Activated T-helper 1 cell treated with anti-CD3 and anti-CD28 coated beads, Interleukin-12 subunit alpha, Interleukin-12 subunit beta, Interleukin-2, Interleukin-4 antibody, amounts not matched to agents 30 ng/mL and 10 ng/mL and 1 ng/mL, durations not matched to agents 14 hours and 24 hours and 36 hours (primary cell): Measurements from ENCODE around the gene USP35. TPM values are rescaled to one million over a fixed set of nuclear protein-coding genes. Genes with fewer than 3 reads are reported as not detected.
A peak's percentile ranks its signal among the peaks of the same experiment; 100 is the strongest.

Experiments
- DNase-seq: peaks from one replicate; pipeline ENCODE4 v3.0.0; 2021; ENCODE audit warnings: low spot score
- H3K27ac Mint-ChIP-seq: one replicate; pipeline ENCODE4 v1.8.0; 2021; ENCODE audit warnings: mild to moderate bottlenecking, mixed read lengths
- H3K27me3 Mint-ChIP-seq: one replicate; pipeline ENCODE4 v1.8.0; 2022; ENCODE audit warnings: mild to moderate bottlenecking, moderate library complexity, mixed read lengths; ENCODE audit not compliant: insufficient read depth
- H3K36me3 Mint-ChIP-seq: one replicate; pipeline ENCODE4 v1.8.0; 2021; ENCODE audit warnings: low read depth, mixed read lengths
- H3K4me1 Mint-ChIP-seq: one replicate; pipeline ENCODE4 v1.8.0; 2021; ENCODE audit warnings: low read depth, mixed read lengths
- H3K4me3 Mint-ChIP-seq: one replicate; pipeline ENCODE4 v1.8.0; 2021; ENCODE audit warnings: mild to moderate bottlenecking, moderate library complexity, mixed read lengths
- H3K9me3 Mint-ChIP-seq: one replicate; pipeline ENCODE4 v1.8.0; 2021; ENCODE audit warnings: mixed read lengths
- intact Hi-C: fragments of 100-400 bp; cut with micrococcal nuclease; formaldehyde crosslinking; loops from one replicate; pipeline ENCODE4 v1.15.1; 2024
- total RNA-seq: library from RNA; stranded (reverse); gene quantifications from 2 replicates; pipeline ENCODE4 v1.2.3, GENCODE V29; 2022

Gene USP35
- total RNA-seq, 1 donor from 2014 or later, result 11.8 TPM

DNA sequence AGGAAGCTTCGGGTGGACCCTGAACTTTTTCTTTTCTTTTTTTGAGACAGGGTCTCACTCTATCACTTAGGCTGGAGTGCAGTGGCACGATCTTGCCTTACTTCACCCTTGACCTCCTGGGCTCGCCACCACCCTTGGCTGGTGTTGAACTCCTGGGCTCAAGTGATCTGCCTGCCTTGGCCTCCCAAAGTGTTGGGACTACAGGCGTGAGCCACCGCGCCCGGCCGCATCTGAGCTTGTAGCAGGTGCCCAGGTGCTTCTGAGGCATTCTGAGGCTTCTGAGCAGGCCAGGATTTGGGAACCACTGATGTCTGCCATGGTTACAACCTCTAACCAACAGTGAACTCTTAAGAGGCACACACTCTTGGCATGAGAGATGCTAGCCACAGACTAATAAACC is 5.1 kb downstream of the USP35 start:
- Mint-ChIP-seq H3K27ac (peak overlapping the region; percentile 68), H3K4me3 (no peak overlapping the region), H3K27me3 (no peaks in the 10 kb centered on the region), H3K36me3 (peaks cover 29% of the 10 kb centered on the region), H3K4me1 (peaks cover 55% of the 10 kb centered on the region), H3K9me3 (no peaks in the 10 kb centered on the region)
- intact Hi-C loops, result no loop called here
- no peak for DNase-seq

- Mint-ChIP-seq H3K4me1 (peaks cover 53% of the 10 kb centered on the region), H3K27me3 (no peaks in the 10 kb centered on the region), H3K27ac (no peak overlapping the region), H3K36me3 (peaks cover 30% of the 10 kb centered on the region), H3K4me3 (no peak overlapping the region), H3K9me3 (no peaks in the 10 kb centered on the region)
- DNase-seq, result no peak
- intact Hi-C loops, result no loop called here
Measured at GRCh38 chr11:78194490-78194889, 5.8 kb downstream of the USP35 start.

DNA sequence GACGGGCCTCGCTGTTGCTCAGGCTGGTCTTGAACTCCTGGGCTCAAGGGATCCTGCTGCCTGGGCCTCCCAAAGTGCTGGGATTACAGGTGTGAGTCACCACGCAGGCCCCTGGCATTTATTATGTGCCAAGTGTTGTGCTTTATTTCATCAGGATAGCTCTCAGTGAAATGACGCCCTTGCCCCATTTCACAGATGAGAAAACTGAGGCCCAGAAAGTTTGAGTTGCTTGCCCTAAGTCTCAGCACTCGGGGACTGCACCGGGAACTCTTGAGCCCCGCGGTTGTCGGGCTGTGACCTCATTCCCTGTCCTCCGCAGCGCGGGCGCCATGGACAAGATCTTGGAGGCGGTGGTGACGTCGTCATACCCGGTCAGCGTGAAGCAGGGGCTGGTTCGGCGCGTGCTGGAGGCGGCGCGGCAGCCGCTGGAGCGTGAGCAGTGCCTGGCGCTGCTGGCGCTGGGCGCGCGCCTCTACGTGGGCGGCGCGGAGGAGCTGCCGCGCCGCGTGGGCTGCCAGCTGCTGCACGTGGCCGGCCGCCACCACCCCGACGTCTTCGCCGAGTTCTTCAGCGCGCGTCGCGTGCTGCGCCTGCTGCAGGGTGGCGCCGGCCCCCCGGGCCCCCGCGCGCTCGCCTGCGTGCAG is 7.3 kb downstream of the USP35 start:
- peaks cover 40% of the 10 kb centered on the region for H3K4me1 Mint-ChIP-seq
- intact Hi-C loops, result no loop called here
- no peaks in the 10 kb centered on the region for H3K27me3 Mint-ChIP-seq
- no peak overlapping the region for H3K4me3 Mint-ChIP-seq
- no peak for DNase-seq
- H3K36me3 Mint-ChIP-seq, result peaks cover 31% of the 10 kb centered on the region
- no peaks in the 10 kb centered on the region for H3K9me3 Mint-ChIP-seq
- H3K27ac Mint-ChIP-seq, result no peak overlapping the region

- peaks cover 32% of the 10 kb centered on the region for H3K36me3 Mint-ChIP-seq
- H3K4me1 Mint-ChIP-seq, result peaks cover 43% of the 10 kb centered on the region
- no peaks in the 10 kb centered on the region for H3K9me3 Mint-ChIP-seq
- H3K4me3 Mint-ChIP-seq, result no peak overlapping the region
- H3K27ac Mint-ChIP-seq, result no peak overlapping the region
- intact Hi-C loops, result no loop called here
- DNase-seq, result no peak
- H3K27me3 Mint-ChIP-seq, result no peaks in the 10 kb centered on the region
Measured at GRCh38 chr11:78196661-78197091, 8.0 kb downstream of the USP35 start.

DNA sequence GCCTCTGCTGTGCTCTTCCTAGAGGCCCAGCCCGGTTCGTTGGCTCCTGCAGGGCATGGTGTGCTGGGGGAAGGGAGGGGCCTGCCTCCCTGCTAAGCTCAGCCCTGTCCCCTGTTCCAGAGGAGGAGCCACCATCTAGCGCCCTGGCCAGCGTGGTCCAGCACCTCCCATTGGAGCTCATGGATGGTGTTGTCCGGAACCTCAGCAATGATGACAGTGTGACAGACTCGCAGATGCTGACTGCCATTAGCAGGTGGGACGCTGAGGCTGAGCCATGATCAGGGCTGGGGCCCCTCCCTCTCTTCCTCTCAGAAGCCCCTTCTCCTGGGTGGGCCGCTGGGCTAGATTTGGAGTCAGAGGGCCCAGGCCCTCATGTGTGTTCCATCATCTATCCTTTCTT is 9.1 kb downstream of the USP35 start:
- Mint-ChIP-seq H3K9me3 (no peaks in the 10 kb centered on the region), H3K4me1 (peaks cover 46% of the 10 kb centered on the region), H3K36me3 (peaks cover 34% of the 10 kb centered on the region), H3K27ac (no peak overlapping the region), H3K4me3 (no peak overlapping the region), H3K27me3 (no peaks in the 10 kb centered on the region)
- intact Hi-C loops, result no loop called here
- DNase-seq, result no peak

- intact Hi-C loops, result no loop called here
- no peak overlapping the region for H3K4me3 Mint-ChIP-seq
- H3K36me3 Mint-ChIP-seq, result peaks cover 34% of the 10 kb centered on the region
- no peaks in the 10 kb centered on the region for H3K27me3 Mint-ChIP-seq
- peaks cover 39% of the 10 kb centered on the region for H3K4me1 Mint-ChIP-seq
- no peak overlapping the region for H3K27ac Mint-ChIP-seq
- H3K9me3 Mint-ChIP-seq, result no peaks in the 10 kb centered on the region
- DNase-seq, result no peak
Measured at GRCh38 chr11:78199015-78199652, 10.4 kb downstream of the USP35 start.

- no peak for DNase-seq
- intact Hi-C loops, result no loop called here
- H3K4me3 Mint-ChIP-seq, result no peak overlapping the region
Measured at GRCh38 chr11:78199653-78200015, 10.9 kb downstream of the USP35 start.

DNA sequence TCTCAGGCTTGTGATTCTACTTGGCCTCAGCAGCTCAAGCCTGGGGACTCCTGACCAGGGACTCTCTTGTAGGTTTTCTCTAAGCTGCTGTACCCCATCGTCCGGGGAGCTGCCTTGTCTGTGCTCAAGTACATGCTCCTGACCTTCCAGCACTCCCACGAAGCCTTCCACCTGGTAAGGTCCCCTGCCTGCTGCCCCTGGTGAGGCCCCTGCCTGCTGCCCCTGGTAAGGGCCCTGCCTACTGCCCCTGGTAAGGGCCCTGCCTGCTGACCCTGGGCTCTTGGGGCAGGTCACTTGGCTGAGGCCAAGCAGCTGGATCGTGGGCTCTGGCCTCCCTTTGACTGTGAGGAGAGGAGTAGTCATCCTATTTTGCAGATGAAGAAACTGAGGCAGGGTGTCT is 11.3 kb downstream of the USP35 start:
- no peaks in the 10 kb centered on the region for H3K9me3 Mint-ChIP-seq
- no peak overlapping the region for H3K4me3 Mint-ChIP-seq
- no peak for DNase-seq
- intact Hi-C loops, result no loop called here
- H3K36me3 Mint-ChIP-seq, result peaks cover 39% of the 10 kb centered on the region
- H3K27ac Mint-ChIP-seq, result no peak overlapping the region
- peaks cover 39% of the 10 kb centered on the region for H3K4me1 Mint-ChIP-seq
- H3K27me3 Mint-ChIP-seq, result no peaks in the 10 kb centered on the region

More at GRCh38 chr11:78199653-78200015, 10.9 kb downstream of the USP35 start:
- H3K4me1 Mint-ChIP-seq, result peaks cover 39% of the 10 kb centered on the region
- no peaks in the 10 kb centered on the region for H3K9me3 Mint-ChIP-seq
- no peaks in the 10 kb centered on the region for H3K27me3 Mint-ChIP-seq
- H3K27ac Mint-ChIP-seq, result no peak overlapping the region
- H3K36me3 Mint-ChIP-seq, result peaks cover 37% of the 10 kb centered on the region

DNA sequence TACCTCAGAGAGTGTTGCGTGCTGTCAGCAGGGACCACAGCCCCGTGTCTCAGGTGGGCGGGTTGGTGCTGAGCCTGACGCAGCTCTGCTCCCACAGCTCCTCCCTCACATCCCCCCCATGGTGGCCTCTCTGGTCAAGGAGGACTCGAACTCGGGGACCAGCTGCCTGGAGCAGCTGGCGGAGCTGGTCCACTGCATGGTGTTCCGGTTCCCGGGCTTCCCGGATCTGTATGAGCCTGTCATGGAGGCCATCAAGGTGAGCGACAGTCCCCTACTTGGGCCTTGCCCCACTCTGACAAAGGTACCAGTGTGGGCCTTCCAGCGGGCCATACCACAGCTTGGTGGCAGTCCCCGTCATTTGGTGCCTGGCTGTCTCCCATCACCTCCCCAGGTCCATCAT is 11.8 kb downstream of the USP35 start:
- intact Hi-C loops, result no loop called here
- no peak overlapping the region for H3K27ac Mint-ChIP-seq

DNA sequence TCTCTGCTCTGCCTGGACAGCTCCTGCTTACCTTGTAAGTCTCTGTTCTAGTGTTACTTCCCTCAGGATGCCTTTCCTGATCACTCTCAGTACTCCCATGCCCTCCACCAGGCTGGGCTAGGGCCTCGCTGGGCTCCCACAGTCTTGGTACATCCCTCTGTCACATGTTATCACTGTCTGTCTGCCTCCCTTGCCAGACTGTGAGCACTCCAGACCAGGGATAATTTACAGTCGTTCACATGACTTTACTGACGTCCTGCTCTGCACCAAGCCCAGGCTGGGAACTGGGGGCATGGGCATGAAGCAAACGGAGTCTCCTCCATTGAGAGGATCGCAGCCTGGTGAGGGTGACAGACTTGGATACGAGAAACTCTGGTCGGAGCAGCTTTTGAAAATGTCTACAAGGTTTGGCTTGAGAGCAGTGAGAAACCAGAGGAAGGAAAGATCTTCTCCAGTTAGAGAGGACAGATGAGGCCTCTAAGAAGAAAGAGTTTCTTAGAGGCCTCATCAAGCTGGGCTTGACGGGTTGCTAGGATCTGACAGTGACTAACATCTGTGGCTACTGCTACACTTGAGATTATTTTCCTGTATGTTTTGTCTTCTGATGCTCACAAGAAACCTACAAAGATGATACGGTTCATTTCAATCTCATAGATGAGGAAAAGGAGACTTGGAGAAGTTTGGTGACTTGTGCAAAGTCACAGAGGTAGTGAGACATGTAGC is 12.5 kb downstream of the USP35 start:
- Mint-ChIP-seq H3K36me3 (peaks cover 39% of the 10 kb centered on the region), H3K27me3 (no peaks in the 10 kb centered on the region), H3K4me1 (peaks cover 36% of the 10 kb centered on the region), H3K9me3 (no peaks in the 10 kb centered on the region), H3K27ac (peak overlapping the region; percentile 60), H3K4me3 (peak overlapping the region; percentile 57)
- no peak for DNase-seq
- intact Hi-C loops, result no loop called here

More for the DNA sequence above, 11.8 kb downstream of the USP35 start:
- Mint-ChIP-seq H3K4me1 (peaks cover 35% of the 10 kb centered on the region), H3K9me3 (no peaks in the 10 kb centered on the region), H3K27me3 (no peaks in the 10 kb centered on the region), H3K4me3 (no peak overlapping the region), H3K36me3 (peaks cover 40% of the 10 kb centered on the region)
- DNase-seq, result no peak

DNA sequence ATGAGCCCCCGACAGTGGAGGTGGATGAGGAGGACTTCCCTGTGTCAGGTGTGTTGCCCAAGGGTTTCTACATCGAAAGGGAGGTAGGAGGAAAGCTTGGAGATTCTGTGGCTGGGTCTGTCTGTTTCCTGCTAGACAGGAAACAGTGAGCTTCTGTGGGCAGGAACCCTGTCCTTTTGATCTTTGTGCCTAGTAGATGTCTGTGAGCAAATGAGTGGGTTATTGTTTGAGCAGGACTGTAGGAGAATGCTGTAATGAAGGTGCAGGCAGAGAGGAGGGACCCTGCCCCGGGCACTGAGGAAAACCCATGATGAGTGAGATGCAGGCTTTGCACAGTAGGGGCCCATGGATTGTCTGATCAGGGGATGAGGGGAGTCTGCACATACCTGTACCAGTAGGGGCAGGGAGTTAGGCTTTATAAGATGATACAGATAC is 14.0 kb downstream of the USP35 start:
- peak overlapping the region; percentile 80 for H3K4me3 Mint-ChIP-seq
- peaks cover 34% of the 10 kb centered on the region for H3K36me3 Mint-ChIP-seq
- intact Hi-C loops, result loop anchor here (1.0 to 2.0 kb wide), 4 partner anchors 14 to 88 kb away; partner anchors contain the start of genes ALG8, KCTD21 and USP35
- no peaks in the 10 kb centered on the region for H3K9me3 Mint-ChIP-seq
- no peaks in the 10 kb centered on the region for H3K27me3 Mint-ChIP-seq
- peak; percentile 59 for DNase-seq
- peak overlapping the region; percentile 96 for H3K27ac Mint-ChIP-seq
- peaks cover 39% of the 10 kb centered on the region for H3K4me1 Mint-ChIP-seq

DNA sequence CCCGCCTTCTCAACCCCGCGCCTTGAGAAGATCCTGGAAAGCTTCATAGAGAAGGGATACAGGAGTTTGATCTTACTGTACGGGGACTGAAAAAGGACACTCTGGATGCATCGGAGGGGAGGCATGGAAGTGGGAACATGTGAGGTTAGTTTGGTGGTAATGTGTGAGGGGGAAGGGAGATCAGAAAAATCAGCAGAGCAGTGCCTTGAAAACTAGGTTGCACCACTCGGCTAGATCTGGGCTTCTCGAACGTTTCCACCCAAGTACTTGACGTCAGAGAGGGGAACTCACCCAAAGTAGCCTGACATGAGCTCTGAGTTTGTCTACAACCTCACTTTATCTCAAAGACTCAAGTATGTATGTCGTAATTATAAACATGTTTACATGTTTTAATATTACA is 14.5 kb downstream of the USP35 start:
- intact Hi-C loops, result loop anchor here (2.0 kb wide), 1 partner anchor 24 kb away; no protein-coding TSS in a partner anchor
- peaks cover 39% of the 10 kb centered on the region for H3K4me1 Mint-ChIP-seq

DNA sequence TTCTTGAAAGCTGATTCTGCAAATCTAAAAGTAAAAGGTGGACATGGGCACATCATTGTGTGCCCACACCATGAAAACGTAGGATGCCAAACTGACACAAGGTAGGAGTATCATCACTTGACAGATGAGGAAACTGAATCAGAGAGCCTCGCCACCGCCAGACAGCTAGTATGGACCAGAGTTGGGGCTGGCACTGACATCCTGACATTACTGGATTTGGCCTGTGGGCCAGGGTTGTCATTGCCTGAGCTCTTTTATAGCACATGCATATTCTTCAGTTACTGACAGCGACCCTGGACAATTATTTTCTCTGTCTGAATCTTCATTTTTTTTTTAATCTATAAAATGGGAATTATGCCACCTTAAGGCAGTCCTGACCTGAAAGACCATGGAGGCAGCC is 16.5 kb downstream of the USP35 start:
- peaks cover 39% of the 10 kb centered on the region for H3K4me1 Mint-ChIP-seq
- intact Hi-C loops, result no loop called here
- DNase-seq, result no peak
- H3K36me3 Mint-ChIP-seq, result peaks cover 39% of the 10 kb centered on the region
- no peak overlapping the region for H3K4me3 Mint-ChIP-seq
- no peaks in the 10 kb centered on the region for H3K9me3 Mint-ChIP-seq
- H3K27ac Mint-ChIP-seq, result no peak overlapping the region
- H3K27me3 Mint-ChIP-seq, result no peaks in the 10 kb centered on the region

More for the DNA sequence above, 14.5 kb downstream of the USP35 start:
- peak; percentile 34 for DNase-seq
- Mint-ChIP-seq H3K4me3 (peak overlapping the region; percentile 80), H3K9me3 (no peaks in the 10 kb centered on the region), H3K36me3 (peaks cover 36% of the 10 kb centered on the region), H3K27ac (peak overlapping the region; percentile 96), H3K27me3 (no peaks in the 10 kb centered on the region)
